ENCODE results near the gene HMGCLL1.

DNA sequence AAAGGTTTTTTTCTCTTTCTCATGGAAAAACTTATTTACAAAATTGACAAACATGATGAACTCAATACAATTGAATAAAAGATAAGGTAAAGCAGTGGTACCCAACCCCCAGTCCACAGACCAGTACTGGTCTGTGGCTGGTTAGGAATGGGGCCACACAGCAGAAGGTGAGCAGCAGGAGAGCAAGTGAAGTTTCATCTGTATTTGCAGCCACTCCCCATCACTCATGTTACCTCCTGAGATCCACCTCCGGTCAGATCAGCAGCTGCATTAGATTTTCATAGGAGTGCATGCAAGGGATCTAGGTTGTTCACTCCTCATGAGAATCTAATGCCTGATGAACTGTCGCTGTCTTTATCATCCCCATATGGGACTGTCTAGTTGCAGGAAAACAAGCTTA is 47.5 kb downstream of the HMGCLL1 start:
- TF ChIP-seq, protein P1, sequence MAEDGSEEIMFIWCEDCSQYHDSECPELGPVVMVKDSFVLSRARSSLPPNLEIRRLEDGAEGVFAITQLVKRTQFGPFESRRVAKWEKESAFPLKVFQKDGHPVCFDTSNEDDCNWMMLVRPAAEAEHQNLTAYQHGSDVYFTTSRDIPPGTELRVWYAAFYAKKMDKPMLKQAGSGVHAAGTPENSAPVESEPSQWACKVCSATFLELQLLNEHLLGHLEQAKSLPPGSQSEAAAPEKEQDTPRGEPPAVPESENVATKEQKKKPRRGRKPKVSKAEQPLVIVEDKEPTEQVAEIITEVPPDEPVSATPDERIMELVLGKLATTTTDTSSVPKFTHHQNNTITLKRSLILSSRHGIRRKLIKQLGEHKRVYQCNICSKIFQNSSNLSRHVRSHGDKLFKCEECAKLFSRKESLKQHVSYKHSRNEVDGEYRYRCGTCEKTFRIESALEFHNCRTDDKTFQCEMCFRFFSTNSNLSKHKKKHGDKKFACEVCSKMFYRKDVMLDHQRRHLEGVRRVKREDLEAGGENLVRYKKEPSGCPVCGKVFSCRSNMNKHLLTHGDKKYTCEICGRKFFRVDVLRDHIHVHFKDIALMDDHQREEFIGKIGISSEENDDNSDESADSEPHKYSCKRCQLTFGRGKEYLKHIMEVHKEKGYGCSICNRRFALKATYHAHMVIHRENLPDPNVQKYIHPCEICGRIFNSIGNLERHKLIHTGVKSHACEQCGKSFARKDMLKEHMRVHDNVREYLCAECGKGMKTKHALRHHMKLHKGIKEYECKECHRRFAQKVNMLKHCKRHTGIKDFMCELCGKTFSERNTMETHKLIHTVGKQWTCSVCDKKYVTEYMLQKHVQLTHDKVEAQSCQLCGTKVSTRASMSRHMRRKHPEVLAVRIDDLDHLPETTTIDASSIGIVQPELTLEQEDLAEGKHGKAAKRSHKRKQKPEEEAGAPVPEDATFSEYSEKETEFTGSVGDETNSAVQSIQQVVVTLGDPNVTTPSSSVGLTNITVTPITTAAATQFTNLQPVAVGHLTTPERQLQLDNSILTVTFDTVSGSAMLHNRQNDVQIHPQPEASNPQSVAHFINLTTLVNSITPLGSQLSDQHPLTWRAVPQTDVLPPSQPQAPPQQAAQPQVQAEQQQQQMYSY (CRISPR knock-in tag; IDR thresholded peaks at IDR 0.05): no peak
- TF ChIP-seq, protein P2, sequence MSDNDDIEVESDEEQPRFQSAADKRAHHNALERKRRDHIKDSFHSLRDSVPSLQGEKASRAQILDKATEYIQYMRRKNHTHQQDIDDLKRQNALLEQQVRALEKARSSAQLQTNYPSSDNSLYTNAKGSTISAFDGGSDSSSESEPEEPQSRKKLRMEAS (CRISPR knock-in tag; IDR thresholded peaks at IDR 0.05): no peak
- no peak for TF ChIP-seq NR2C2 (CRISPR knock-in tag; IDR thresholded peaks at IDR 0.05)
- no peak for TF ChIP-seq CTCF (IDR thresholded peaks at IDR 0.05)

Data from WTC11 (cell line).